HG03060 (cell line): Measurements from ENCODE around the gene ATXN1.
A peak's percentile ranks its signal among the peaks of the same experiment; 100 is the strongest.

Experiments used
- ATAC-seq: cut with Tn5 transposase; IDR thresholded peaks from one replicate; pipeline ENCODE4 v1.9.1; 2021; ENCODE audit warnings: low read depth, moderate number of reproducible peaks; ENCODE audit not compliant: unreplicated experiment

The ATXN1 gene

DNA sequence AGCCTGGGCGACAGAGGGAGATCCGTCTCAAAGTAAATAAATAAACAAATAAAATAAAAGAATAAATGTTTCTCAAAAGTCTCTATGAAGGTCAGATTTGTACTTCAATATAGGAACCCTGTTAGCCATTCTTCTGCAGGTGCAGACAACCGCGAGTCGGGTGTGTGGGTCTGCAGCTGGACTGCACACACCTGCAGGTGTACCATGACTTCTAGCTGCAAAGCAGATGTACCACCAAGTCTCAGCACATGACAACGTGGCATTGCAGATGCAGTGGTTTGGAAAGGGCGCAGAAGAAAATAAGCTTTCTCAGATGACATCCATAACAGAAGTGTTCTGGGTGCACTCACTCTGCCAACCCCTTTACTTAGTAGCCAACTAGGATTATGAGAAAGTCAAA lies 239.7 kb downstream of the ATXN1 start:
- ATAC-seq: no peak

DNA sequence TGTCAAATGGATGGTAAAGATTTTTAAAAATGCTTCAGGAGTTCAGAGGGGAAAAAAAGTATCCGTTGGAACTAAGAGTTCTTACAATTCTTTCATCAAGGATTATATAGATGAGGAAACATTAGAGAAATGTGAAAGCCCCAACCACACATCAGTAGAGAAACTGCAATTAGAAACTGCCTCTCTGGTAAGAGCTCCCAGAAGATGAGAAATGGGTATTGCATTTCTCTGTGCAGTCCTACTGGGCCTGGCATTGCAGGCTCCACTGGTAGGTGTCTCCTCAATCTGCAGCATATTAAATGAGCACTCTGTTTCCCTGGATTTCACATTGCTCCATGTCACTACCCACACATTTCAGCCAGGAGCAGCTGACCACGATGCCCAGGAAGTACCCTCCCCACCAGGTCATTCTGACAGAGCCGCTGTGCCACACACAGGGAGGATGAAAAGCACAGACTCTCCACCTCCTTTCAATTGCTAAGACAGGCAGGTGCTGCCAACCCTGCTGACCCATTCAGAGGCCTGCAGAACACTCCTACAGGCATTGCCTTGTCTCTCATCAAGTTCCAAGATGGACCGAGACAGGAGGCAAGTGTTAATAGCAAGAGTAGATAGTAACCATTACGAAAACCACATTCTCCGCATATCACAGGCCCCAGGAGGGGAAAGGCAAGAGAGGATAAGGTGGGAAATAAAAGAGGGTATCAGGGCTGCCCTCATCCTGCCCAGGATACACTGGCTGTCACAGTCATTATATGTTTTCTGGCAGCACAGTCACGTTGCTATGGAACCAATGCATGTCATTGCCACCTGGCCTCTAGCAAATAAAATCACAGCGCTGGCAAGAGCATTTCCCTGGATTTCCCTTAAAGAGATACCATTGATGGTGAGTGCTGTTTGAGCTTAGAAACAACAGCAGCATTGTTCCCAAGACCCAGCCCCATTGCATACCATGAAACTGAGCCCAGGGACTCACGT lies 241.7 kb downstream of the ATXN1 start:
- ATAC-seq: no peak

DNA sequence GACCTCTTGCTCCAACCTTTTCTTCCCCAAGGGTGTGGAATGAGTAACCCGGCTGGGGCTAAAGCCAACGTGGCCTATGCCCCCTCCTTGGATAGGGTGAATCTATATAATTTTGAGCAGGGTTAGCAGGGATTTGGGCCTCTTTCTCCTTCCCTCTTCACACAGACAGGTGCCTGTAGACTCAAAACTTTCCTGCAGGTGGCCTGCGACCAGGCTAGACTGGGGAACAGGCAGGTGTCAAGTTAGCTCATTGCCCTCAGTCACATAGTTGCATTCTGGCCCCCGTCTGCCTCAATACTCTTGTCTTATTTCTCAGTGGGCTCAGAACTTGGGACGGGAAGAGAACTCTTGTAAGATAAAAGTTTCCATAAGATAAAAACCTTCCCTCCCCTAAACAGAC lies 243.0 kb downstream of the ATXN1 start:
- no peak for ATAC-seq

DNA sequence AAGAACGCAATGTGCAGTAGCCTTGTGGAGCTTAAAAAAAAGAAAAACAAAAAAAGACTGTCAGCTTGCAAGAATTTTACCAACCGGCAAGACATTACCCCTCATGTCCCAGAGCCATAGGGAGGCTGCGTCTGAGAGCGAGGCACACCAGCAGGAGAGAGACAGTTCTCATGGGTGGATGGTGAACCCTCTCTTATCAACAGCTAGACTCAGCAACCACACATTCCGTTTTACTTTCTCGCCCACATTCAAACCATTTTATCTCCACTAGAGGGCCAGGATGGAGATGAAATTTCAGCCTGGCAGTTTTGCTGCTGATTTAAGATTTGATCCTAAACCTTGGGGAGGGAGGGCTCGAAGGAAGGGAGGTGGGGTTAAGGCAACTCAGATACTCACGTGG lies 247.0 kb downstream of the ATXN1 start:
- no peak for ATAC-seq

DNA sequence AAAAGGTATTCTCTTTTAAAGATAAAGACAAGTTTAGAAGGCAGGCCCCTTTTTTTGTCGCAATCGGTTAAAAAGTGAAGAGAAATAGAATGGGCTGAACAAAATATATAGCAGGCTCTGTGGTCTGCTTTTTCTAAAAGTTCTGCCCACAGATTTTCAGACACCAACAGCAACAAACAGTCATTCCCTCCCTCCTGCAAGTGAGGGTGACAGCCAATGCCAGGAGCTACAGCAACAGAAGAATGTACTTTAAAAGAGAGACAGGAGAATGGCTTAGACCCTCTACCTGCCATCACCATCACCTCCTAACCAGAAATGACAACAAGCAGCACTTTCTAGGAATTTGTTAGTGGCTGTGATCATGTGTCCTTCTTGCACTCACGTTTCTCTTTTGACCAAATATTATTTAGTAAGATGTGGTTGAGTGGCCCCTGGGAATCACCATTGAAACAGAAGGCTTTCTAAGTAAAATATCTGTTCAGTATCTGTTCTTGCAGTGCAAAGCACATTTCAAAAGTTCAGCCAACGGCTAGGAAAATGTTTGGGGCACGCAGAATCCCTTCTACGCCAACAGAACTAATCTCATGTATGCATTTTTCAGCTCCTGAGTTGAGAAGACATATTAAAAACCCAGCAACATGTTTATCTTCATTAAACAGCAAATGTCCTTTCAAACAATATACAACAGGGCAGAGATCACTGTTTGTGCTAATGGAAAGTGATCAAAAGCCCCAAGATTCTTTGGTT lies 248.5 kb downstream of the ATXN1 start:
- ATAC-seq: no peak

DNA sequence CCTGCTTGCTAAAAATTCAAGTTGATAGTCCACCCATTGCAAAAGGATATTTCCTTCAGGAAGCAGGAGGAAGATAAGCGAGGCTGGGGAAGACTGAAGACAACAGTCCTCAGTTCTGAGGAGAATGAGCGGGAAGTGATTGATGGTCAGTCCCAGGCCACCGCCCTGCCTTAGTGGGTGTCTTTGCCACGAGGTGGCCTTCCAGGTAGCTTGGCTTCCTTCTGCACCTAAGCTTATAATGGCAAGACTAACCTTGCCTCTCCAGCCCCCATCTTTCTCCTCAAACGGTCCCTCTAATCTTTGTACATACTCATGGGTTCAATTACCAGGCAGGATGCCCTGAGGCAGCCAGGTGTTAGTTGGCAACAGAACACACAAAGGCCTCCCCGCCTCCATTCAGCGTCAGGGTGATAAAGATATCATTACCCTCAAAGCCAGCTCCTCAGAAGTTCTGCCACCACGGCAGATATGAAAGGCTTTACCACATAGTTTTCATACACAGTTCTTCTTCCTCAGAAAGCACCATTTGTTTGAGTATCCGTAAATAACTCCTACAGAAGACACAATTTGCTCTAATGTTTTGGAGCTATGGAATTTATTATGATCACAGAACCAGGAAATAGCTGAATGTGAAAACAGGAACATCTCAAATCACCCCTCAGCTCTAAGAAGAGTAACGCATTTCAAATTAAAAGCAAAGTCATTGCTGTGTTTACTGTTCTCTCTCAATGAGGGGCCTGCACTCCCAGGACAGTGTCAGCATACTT lies 249.4 kb downstream of the ATXN1 start:
- ATAC-seq: peak; percentile 57

DNA sequence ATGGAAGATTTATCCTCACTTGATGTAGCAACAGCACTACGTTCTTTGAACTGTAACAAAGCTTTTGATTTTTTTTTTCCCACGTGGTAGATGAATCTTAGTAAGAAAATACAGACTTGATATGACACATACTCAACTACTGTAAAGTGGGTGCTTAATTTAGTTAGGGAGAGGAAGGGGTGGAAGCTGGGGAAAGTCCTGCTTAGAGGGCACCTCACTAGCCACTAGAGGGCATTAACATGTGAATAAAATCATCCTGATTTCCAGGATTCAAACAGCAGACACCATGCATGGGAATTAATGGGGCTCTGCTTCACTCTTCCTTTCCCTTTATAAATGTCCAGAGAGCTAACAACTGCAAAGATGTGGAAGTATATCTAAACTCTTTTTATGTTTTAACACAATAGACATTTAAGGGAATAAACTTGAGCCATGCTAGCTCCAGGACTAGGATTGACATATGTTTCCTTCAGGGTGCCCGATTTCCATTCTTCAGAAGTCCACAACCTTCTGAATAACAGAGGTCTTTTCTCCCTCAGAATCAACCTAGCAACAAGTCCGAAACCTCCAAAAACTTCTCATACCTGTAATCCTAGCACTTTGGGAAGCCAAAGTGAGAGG lies 250.1 kb downstream of the ATXN1 start:
- no peak for ATAC-seq

DNA sequence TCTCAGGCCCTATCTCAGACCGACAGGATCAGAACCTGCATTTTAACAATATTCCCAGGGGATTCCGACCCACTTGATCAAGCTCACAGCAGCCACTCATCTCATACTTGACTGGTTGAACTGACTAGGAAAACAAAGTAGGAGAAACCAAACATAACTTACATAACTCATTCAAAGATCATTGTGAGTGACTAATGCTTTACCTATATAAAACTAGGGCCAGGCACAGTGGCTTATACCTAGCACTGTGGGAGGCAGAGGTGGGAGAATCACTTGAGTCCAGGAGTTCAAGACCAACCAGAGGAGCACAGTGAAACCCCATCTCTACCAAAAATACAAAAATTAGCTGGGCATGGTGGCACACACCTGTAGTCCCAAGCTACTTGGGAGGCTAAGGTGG lies 251.0 kb downstream of the ATXN1 start:
- no peak for ATAC-seq

DNA sequence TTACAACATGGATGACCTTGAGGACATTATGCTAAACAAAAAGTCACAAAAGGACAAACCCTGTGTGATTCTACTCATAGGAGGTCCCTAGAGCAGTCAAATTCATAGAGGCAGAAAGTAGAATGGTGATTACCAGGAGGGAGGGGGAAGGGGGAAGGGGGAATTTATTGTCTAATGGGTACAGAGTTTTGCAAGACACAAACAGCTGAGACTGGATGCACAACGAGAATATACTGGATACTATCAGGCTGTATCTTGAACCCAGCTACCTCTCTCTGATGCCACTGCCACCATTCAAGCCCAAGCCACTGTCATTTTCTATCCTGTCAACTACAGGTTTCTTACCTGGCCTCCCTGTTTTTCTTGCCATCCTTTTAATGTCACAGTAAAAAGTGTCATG lies 252.3 kb downstream of the ATXN1 start:
- ATAC-seq: no peak

DNA sequence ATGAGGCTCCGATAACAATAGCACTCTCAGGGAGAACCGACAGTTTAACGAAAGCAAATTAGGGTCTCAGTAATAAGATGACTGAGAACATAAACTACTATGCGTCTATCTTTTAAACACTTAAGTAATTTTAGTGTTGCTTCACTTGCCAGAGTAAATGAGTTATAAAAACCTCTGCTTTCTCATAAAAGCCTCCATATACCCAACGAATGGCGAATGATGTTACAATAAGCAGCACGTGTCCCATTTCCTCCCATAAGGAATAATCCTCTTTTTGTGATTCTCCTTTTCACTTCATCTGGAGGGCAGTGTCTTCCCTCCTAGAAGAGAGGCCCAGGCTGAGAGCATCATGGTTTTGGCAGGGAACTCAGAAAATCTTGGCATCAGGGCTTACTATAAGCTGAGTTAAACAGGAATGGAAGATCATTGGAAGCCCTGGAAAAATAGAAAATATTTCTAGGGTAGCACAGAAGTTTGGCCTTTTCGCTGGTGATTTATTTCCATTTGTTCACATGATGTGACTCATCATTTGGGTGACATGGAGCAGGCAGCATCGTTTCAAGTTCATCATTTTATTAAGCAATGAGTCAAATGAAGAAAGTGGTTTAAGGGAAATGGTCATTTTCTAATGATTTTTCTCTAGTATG lies 255.4 kb downstream of the ATXN1 start:
- no peak for ATAC-seq

DNA sequence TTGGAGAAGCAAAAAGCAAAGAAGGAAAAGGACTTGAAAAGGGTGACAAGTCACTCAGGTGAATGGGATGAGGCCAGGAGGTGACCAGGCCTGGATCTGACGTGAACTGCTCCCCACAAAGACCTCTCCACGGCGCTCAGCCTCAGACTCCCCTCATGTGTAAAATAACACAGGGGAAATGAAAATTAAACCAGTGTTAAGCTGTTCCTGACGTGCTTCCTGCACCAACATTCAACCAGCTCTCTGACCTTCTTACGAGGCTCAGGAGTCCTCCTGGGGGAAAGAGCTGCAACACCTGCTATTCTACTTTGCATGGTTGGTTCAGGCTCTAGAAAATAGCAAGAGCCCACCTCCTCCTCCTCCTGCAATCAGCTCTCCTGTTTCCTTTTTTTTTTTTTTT lies 256.7 kb downstream of the ATXN1 start:
- no peak for ATAC-seq

DNA sequence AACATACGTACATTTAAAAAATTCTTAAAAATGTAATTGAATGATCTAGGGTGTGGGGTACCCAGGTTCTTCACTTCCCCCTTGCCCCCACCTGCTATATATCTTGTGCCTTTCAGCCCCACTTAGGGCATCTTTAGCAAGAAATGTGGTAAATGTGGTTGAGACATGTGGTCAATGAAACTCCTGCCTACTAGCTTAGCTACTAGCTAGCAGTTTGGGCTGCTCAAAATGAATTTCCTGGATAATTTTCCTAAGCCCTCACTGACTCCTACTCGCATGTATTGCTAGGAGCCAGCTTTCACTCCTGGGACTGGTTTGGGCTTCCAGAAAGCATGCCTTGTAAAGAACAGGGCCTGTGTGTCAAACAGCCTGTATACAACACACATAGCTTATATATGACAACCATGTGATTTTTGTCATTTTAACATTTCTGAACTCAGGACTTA lies 257.3 kb downstream of the ATXN1 start:
- peak; percentile 77 for ATAC-seq

DNA sequence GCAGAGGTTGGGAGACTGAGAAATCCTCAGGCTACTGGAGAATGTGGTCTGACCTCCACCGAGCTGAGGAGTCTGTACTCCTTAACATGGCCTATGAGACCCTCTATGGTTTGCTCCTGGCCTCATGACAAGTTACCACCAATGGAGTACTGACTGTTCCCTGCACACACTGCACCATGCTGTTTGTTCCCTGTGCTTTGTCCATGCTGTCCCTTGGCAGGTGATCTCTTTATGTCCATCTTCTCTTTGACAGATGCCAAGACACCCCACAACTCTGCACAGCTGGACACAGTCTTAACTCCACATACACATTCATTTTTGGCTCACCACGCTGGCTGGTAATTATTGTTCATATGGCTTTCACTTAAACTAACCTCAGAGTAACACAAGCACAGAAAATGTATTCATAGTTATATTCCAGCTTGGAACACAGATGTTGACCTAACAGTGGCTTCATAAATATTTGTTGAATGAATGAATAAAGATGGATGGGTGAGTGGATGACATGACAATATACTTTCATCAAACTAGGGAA lies 258.0 kb downstream of the ATXN1 start:
- ATAC-seq: no peak

DNA sequence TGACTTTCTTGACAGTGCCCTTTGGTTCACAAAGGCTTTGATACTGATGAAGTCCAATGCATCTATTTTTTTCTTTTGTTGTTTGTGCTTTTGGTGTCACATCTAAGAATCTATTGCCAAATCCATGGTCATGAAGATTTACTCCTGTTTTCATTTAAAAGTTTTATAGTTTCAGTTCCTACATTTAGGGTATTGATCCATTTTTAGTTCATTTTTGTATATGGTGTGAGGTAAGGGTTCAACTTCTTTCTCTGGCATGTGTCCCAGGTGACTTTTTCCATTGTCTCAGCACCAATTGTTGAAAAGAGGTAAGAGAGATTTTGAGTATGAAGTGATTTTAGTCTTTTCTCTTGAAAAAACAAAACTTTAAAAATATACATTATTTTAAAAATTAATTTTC lies 262.3 kb downstream of the ATXN1 start:
- ATAC-seq: no peak

DNA sequence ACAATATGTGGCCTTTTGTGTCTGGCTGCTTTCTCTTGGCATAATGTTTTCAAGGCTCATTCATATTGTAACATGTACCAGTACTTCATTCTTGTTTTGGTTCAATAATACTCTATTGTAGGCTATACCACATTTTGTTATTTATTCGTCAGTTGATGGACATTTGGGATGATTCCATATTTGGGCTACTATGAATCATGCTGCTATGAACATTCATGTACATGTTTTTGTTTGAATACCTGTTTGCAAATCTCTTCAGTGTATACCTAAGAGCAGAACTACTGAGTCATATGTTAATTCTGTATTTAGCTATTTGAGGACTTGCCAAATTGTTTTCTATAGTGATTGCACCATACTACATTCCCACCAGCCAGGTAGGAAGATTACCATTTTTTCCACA lies 263.0 kb downstream of the ATXN1 start:
- no peak for ATAC-seq

DNA sequence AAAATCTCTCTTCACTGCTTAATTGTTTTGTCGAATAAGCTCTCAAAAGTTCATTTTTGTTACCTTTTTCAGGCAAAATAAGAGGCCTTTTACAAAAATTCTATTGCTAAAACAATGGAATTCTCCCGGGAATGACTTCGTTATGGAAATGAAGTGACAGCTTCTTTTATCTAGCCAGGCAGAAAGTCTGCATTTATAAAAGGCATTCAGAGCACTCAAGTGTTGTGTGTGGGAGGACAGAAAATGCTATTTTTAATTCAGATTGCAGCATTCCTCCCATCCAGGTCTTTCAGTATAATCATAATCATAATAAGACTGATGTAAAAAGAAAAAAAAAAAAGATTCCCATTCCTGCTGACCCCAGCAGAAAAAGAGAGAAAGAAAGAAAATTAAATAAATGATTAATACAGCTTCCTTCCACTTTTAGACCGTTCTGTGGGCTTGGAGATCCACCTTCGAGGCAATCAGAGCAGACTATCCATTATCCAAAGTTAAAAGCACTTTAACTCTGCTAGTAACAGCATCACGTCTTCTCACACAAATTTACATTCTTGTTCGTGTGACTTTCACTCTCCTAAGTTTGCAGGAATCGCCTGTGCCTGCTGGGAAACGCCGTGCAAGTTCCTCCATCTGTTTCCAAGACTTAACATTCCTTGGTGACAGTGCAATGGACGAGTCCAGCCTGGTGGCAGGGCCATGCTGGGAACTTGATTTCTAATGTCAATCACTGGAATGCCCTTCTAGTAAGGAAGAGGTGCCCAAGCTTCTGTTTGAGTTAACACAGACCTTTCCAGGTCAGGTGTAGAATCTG lies 264.1 kb downstream of the ATXN1 start:
- ATAC-seq: no peak

DNA sequence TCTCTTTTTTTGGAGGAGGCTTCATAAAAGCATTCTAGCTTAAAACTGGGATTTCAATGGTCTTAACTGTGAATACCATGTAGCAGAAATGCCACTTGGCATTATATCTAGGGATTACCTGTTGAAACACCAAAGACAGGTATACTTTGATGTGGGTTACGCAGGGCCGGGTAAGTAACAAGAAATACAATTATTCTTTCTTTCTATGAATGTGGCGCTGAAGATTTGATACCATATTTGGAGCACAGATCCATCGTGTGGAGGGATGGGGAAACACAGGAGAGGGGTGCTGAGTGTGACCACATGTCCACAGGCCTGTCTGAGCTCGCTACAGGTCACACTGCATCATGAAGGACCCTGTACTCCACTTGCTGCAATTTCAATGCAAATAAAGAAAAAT lies 265.1 kb downstream of the ATXN1 start:
- no peak for ATAC-seq

DNA sequence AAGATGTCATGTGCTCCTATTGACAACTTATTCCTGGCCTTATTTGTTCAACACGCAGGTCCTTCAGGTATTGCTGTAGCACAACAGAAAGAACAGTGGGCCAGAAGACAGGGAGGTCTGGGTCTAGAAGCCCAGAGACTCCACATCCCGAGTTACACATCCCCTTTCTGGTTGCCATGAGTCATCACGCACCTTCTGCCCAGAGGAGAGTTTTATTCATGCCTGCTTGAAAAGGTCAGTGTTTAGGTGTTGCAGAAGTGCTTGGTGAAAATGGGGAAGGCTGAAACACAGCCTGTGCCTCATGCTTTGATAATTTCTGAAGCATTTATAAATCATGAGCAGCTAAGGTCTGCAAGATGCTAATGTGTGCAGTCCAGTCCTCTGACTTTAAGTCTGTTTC lies 266.5 kb downstream of the ATXN1 start:
- peak; percentile 84 for ATAC-seq

DNA sequence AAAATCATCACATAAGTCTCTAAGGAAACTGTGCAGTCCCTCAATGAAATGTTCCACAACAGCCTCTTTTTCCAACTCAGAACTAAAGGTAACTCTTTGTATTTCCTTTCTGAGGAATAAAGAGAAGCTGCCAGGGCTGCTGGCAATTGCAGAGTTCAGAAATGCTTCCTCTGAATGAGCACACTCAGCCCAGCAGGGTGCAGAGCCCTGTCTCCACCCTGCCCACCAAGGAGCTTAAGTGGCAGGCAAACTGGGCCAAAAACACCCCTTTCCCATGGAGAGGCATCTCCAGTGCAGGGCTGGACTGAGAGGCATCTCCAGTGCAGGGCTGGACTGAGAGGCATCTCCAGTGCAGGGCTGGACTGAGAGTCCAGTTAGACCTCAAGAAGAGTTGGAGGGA lies 267.5 kb downstream of the ATXN1 start:
- ATAC-seq: no peak
